HG02981 (cell line): ENCODE results near the gene GRK5.
A peak's percentile ranks its signal among the peaks of the same experiment; 100 is the strongest.
"Not testable (repeated sequence)": the region's sequence is repeated elsewhere in the genome, so short reads cannot be mapped to it uniquely, and the experiment has no call there.

ENCODE experiments used
- ATAC-seq: cut with Tn5 transposase; IDR thresholded peaks from one replicate; pipeline ENCODE4 v1.9.1; 2021; ENCODE audit warnings: mild to moderate bottlenecking, moderate library complexity; ENCODE audit not compliant: unreplicated experiment

The GRK5 gene

DNA sequence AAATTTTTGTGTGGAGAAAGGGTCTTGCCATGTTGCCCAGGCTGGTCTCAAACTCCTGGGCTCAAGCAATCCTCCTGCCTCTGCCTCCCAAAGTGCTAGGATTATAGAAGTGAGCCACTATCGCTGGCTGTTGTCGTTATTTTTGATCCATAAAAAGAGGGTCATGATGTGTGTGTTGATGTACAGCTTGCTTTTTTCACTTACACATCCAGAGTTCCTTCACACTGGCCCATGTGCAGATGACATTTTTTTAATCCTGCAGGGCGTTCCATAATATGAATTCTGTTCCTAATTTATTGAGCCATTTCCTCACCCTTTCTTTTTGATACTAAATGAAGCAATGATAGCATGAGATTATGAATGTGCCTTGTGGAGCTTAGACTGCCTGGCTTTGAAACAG lies 40.8 kb downstream of the GRK5 start:
- no peak for ATAC-seq

GRCh38 chr10:119248681-119249080 lies 41.3 kb downstream of the GRK5 start:
- no peak for ATAC-seq

DNA sequence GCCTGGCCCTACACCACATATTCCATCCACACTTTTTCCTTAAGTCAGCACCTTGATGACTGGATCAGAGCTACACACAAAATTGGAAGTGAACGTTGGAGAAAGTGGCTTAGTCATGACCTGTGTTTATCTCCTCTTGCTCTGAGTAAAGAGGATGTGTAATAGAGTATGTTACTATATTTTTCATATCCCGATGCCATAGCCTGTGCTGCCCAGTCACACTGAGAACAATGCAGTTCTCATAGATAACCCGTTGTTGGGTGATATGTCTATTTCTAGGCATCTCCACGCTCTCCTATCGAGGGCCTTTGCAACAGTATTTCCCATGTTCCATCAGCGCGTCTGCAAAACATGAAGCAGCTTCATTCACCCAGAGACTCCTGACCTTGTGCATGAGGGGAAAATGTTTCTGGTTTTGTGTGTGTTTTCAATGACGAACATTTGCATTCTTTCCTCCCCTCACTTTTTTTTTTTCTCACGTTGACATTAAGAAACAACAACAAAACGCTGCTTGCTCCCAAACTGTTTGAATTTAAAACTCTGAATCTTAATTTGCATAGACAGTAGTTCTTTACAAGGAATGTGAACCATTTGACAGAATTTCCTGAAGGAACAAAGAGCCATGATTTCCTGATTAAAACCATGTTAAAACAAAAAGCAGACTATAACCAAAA lies 43.4 kb downstream of the GRK5 start:
- no peak for ATAC-seq

DNA sequence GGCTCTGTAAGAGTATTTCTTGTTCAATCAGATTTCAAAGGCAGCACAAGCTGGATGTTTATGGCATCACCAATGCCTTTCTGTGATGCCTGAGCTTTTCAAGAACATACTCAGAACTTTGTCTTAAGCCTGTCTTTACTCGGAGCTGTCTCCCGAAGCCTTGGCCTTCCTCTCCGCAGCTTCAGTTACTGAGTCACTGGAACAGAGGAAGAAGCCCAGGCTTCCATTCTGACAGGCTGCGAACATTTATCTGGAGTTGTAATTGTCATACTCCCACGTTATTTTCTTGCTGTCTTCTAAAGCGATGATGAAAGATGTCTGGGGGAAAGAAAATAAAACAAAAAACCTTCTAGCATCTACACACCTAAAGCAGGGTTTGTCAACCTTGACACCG lies 43.9 kb downstream of the GRK5 start:
- ATAC-seq: no peak

GRCh38 chr10:119252051-119252465 lies 44.7 kb downstream of the GRK5 start:
- ATAC-seq: no peak

DNA sequence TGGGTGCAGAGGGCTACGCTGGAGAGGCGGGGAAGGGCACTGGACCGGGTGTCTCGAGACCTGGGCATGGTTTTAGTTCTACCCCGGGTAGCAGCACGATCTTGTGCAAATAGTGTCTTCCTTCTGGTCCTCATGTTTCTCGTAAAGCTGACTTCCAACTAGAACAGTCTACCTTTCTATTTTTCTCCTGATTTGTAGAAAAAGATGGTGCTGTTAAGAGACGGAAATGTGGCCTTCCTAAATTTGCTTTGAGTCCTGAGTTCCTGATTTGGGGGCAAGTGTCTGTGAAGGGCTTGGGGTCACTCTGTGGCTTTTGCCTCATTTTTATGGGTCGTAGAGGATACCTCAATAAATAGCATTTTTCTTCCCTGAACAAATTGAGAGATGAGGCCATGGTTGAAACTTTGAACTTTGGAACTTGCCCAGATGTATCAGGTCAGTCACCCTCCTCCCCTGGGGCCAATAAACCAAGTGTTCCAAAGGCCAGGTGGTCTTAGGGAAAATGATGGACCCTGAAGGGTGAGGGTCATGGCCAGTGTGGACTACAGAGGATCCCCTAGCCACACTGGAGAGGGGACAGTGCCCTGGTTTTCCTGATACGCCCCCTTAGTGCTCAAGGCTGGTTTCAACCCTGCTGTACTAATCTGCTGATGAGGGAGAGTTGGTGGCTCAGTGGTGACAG lies 45.2 kb downstream of the GRK5 start:
- no peak for ATAC-seq

GRCh38 chr10:119253433-119254174 lies 46.2 kb downstream of the GRK5 start:
- no peak for ATAC-seq

DNA sequence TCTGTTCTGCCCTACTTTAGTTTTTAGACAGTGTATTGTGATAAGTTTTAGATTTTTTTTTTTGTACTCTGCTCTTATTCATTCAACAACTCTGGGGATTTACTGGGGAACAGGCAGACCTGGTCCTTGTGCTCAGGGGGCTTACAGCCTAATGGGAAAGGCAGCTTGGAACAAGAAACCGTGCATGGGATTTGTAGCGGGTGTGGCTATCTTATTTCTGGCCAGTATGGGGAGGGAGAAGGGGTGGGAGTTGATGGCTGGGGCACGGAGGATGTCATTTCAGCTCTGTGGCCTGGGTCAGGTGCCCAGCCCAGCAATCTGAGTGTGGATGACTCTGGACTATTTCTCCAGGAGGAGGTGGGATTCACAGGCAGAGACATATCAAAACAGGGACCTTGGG lies 47.0 kb downstream of the GRK5 start:
- no peak for ATAC-seq

GRCh38 chr10:119256030-119256429 lies 48.7 kb downstream of the GRK5 start:
- ATAC-seq: no peak

DNA sequence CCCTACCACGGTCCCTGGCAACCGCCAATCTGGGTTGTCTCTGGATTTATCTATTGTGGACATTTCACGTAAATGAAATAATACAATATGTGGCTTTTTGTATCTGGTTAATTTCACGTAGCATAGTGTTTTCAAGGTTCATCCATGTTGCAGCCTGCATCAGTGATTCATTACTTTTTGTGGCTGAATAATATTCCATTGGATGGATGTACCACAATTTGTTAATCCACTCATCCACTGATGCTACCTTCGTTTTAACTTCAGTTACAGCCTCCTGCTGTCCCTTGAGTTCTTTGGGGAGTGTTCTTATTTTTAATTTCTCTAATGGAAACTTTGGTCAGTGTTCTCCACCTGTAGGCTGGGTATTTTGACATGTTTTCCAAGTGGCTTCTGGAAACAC lies 49.5 kb downstream of the GRK5 start:
- no peak for ATAC-seq

DNA sequence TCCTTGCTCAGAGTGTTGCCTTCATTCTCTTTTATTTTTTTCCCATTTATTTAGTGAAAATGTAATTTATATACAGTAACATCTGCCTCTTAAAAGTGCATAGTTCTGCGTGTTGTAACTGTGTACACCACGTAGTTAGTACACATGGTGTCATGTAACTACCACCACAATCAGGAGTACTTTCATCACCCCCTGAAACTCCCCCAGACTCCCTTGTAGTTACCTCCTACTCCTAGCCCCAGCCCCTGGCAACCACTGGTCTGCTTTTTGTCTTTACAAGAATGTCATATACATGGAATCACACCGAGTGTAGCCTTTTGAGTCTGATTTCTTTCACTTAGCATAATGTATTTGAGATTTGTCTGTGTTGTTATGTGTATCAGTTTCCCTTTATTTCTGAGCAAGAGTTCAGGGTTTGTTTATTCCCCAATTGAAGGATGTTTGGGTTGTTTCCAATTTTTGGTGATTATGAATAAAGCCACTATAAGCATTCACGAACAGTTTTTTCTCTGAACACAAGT lies 50.6 kb downstream of the GRK5 start:
- no peak for ATAC-seq

GRCh38 chr10:119259345-119259744 lies 52.0 kb downstream of the GRK5 start:
- no peak for ATAC-seq

DNA sequence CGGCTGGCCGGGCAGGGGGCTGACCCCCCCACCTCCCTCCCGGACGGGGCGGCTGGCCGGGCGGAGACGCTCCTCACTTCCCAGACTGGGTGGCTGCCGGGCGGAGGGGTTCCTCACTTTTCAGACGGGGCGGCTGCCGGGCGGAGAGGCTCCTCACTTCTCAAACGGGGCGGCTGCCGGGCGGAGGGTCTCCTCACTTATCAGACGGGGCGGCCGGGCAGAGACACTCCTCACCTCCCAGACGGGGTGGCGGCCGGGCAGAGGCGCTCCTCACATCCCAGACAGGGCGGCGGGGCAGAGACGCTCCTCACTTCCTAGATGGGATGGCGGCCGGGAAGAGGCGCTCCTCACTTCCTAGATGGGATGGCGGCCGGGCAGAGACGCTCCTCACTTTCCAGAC lies 53.6 kb downstream of the GRK5 start:
- ATAC-seq: not testable (repeated sequence)

DNA sequence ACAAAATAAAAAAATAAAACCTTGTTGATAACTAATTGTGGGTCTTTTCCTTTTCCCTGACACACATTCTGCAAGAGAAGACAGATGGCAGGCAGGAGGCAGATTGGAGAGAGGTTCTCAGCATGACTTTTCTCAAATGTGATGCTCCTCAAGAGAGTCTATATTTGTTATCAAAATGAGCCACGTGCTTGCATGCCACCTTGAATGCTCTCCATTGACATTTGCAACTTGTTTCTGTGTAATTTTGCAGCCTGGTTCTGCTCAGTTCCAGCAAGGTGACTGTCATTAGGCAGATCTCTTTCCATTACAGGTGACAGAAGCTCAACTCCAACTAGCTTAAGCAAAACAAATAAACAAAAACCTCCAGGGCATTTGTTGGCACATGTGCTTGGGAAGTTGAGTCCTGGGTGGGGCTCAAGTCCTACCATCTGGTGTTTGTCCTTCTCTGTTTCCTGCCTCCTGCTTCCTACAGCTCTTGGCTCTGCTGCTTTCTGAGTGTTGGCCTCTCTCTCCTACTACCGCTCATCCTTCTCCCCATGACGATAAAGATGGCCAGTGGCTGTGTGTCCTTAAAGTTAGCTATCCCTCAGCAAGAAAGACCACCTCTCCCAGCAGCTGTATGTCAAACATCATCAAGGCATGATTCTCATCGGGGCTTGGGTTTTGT lies 56.7 kb downstream of the GRK5 start:
- ATAC-seq: no peak

DNA sequence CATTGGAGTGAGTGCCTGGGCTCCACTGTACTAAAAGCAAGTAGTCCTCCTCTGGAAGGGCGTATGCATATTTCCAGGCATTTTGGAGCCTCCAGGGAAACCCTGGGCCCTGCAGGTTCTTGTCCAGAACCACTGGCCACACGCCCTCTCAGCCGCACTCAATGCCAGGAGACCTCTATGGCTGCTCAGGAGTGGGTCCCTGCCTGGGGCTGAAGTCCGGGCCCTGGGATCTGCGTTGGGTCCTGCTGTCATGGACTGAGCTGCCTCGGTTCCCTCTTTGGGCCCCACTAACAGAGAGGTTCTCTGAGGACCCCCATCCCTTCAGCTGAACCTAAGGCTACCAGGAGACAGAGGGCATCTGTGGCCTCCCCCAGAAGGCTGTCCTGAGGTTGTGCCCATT lies 58.3 kb downstream of the GRK5 start:
- ATAC-seq: no peak

DNA sequence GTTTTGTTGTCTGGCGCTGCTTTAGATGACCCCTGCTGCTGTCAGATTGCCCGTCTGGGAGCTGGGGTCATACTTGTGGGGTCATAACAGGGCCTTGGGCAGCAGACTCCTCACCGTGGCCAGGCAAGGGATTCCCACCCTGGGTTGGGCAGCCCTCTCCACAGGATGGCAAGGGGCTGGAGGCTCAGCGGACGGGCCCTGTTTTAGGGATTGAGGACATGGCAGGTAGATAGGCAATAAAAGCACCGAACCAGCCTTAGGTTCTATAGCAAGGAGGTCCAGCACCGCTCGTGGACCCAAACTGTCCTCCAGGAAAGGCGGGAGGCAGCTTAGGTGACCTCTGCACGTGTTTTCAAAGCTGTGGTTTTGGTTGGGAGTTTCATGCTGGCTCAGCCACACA lies 60.0 kb downstream of the GRK5 start:
- no peak for ATAC-seq

- no peak for ATAC-seq
Observed at GRCh38 chr10:119268428-119268827, 61.1 kb downstream of the GRK5 start.

DNA sequence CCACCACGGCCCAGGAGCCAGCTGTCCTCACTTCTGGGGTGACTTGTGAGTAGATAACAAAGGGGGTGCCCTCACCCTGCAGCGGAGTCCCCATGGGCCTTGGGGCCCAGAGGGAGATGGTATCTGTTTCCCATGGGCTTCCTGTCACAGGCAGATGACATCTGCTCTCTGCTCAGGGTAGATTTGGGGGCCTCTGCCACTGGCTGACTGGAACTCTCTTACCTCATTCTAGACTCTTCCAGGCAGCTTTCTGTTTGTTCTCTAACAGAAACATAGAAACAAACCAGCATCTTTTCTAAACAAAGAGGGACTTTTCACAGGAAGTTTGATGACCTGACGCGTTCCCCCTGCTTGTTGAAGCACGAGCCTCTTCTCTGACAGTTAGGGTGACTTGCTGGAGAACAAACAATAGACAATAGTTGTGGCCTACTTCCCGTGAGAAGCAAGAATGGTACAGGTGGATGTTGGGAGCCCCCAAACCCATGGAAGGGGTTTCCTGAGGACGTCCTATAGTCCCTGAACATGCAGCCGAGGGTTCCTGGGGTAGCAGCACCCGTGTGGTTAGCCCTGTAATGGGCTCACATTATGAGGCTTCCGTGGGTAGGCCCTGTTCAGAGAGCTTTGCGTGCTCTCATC lies 61.6 kb downstream of the GRK5 start:
- peak; percentile 83 for ATAC-seq

- no peak for ATAC-seq
Observed at GRCh38 chr10:119269737-119270136, 62.4 kb downstream of the GRK5 start.

GRCh38 chr10:119270762-119271366 lies 63.5 kb downstream of the GRK5 start:
- peak; percentile 60 for ATAC-seq
